HG03558 (cell line): ENCODE data around the gene CTRL.
"Not testable (repeated sequence)": the region's sequence is repeated elsewhere in the genome, so short reads cannot be mapped to it uniquely, and the experiment has no call there.

Source experiments
- ATAC-seq: cut with Tn5 transposase; IDR thresholded peaks from one replicate; pipeline ENCODE4 v1.9.1; 2021; ENCODE audit warnings: moderate number of reproducible peaks; ENCODE audit not compliant: unreplicated experiment; ENCODE audit errors: extremely low read depth

The CTRL gene

DNA sequence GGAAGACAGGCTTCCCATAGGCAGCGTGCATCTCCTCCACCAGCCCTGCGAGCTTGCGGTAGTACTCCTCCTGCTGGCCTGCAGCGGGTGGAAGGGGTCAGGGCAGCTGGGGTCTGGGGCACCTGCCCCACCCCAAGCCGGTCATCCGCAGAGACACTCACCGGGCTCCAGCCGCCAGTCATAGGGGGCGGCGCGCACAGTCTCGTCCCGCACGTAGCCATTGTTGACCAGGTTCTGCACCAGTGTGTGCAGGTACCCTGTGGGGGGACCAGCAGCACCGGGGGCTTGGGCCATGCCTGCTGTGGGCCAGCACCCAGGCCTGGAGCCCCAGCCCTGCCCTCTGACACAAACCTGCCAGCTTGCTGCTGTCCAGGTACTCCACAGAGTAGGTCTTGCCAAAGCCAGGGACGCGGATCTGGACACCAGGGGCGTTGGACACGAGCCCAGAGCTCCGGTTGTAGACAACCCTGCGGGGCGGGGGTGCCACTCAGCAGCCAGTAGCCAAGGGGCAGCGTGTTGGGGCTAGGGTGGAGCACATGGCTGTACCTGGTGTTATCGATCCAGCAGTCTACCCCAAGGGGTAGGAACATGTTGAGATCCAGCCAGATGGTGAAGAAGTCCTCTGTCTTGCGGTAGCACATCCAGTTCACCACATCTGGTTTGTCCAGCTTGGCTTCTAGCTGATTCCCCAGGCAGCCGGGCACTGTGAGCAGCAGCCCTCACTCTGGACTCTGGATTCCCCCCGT, 11.0 kb upstream of the CTRL start:
- no peak for ATAC-seq

DNA sequence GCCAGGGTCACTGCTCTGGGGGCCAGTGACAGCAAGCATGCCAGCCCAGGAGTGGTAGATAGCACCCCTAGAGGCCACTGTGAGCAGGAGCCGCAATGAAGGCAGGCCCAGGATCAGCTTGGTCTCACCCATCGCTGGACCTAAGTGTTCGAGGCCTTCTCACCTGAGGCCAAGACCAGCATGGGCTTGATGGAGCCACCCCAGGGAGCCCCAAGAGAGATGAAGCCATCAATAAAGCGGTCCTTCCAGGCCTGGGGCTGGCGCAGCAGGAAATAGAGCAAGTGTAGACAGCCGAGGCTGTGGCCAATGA, 10.5 kb upstream of the CTRL start:
- no peak for ATAC-seq

DNA sequence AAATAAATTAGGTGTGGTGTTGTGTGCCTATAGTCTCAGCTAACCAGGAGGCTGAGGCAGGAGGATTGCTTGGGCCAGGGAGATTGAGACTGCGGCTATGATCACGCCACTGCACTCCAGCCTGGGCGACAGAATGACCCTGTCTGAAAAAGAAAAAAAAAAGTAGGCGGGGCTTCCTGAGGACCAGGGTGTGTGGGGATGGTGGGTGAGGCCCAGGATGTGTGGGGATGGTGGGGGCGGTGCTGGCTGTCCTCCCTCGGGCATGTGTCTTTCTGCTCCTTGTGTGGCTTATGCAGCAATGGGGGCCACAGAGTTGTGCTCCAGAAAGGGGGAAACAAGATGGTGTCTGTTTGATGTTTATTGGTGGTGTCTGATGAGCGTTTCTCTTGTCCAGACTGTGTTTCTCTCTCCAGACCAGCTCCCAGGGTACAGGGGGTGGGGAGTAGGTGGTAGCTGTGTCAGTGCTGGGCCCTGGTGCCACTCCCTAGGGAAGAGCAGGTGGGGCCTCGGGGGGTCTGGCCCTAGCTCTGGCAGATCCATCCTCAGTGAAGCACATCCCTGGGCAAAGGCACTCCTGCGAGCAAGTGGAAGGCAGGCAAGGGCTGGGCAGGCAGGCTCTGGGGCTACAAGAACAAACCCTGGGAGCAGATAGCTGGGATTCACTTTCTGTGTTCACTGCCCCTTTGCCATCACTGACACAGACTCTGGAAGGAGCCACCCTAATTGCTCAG, 10.0 kb upstream of the CTRL start:
- ATAC-seq, result no peak

GRCh38 chr16:67940446-67941089, 8.9 kb upstream of the CTRL start:
- no peak for ATAC-seq

- ATAC-seq, result no peak
Observed at GRCh38 chr16:67939507-67940445, 8.1 kb upstream of the CTRL start.

DNA sequence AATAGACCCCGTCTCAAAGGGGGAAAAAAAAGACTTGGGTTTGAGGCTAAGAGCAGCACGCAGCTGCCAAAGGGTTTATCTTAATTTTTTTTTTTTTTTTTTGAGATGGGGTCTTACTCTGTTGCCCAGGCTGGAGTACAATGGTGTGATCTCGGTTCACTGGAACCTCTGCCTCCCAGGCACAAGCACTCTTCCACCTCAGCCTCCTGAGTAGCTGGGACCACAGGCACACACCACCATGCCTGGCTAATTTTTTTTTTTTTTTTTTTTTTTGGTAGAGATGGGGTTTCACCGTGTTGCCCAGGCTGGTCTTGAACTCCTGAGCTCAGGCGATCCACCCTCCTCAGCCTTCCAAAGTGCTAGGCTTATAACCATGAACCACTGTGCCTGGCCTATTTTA, 6.1 kb upstream of the CTRL start:
- ATAC-seq, result not testable (repeated sequence)

- ATAC-seq, result no peak
Observed at GRCh38 chr16:67936880-67937605, 5.4 kb upstream of the CTRL start.

- no peak for ATAC-seq
Observed at GRCh38 chr16:67936124-67936879, 4.6 kb upstream of the CTRL start, which contains the start of gene PSMB10. PSMB10 (minus strand) TSS chr16:67936850; CDS start chr16:67936749, 101 bp downstream.

DNA sequence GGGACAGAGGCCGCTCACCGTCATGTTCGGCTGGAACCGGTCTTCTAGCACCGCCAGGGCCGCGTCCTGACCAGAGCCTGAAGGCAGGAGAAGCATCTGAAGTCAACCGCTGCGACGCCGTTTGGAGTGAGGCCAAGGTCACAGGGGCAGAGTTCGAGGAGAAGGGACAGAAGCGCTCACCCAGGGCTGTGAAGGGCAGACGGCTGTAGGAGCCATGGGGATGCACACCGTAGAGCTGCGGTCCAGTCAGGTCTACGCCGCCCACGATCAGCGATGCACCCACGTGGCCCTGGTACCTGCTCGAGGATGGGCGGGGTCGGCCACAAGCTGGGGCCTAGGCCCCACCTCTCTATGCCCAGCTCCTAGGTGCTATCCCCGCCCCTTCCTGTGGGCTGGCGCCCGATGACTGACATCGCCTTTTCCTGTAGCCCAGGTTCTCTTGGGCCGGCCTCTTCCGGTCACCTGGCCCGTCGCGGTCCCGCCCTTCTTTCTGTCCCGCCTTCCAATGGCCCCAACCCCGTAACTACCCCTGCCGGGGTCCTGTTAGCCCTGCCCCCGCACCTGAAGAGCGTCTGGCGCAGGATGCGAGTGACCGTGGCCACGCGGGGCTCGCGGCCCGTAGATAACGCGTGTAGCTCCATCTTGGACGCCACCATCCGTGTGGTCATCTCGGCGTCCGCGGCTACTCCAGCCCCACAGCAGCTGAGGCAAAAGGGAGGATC, 3.9 kb upstream of the CTRL start:
- ATAC-seq, result peak; percentile 51

- ATAC-seq, result no peak
Observed at GRCh38 chr16:67935101-67935401, 3.4 kb upstream of the CTRL start.

- ATAC-seq, result no peak
Observed at GRCh38 chr16:67934306-67935100, 2.8 kb upstream of the CTRL start.

DNA sequence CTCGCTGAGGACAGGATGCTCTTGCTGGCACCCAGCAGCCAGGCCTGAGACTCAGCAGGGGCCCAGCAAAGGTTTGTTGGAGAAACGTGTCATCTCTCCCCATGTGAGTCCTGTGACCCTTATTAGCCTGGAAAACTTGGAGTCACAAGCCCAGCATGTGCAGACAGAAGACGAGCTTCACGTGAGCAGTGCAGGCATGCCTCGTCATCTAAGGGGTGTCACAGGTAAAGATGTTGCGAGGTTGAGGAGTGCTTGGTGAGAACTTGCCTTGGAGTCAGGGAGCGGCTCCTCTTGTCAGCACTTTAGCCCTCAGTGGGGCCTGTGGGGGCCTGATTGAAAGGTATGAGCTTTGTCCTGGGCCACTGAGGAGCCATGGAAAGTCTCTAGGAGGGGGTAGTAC, 2.1 kb upstream of the CTRL start:
- ATAC-seq, result no peak

DNA sequence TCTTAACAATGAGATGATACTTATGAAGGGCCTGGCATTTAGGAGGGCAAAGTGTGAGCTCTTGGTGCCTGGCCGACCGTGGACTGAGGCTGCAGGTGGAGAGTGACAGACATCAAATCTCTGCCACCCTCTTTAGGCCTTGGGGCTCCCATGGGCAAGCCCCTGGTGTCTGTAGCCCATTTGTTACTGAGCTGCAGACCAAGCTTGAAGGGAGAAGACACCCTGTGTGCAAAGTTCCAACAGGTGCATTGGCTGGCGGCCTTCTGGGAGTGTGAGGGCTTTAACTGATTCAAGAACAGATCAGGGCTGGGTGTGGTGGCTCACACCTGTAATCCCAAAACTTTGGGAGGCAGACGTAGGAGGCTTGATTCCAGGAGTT, 789 bp upstream of the CTRL start:
- no peak for ATAC-seq

DNA sequence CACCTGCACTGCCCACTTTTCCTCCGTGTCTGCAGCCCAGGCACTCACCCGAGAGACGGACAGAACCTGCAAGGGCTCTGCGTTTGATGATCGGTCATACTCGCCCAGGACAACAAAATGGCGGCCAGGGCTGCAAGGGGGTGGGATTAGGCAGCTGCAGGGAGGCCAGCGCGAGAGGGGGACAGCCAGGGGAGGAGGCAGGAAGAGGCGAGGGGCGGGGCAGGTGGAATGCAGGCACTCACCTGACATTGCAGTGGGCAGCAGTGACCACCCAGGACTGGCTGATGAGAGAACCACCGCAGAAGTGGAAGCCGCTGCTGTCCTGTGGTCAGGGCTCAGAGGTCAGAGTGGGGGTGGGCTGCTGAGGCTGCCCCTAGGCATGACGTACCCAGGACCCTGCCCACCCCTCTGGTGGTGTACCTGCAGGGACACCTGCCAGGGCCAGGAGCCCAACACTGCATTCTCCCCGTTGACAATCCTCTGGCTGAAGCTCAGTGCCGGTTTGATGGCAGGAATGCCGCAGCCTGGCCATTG, 917 bp downstream of the CTRL start:
- ATAC-seq, result no peak

DNA sequence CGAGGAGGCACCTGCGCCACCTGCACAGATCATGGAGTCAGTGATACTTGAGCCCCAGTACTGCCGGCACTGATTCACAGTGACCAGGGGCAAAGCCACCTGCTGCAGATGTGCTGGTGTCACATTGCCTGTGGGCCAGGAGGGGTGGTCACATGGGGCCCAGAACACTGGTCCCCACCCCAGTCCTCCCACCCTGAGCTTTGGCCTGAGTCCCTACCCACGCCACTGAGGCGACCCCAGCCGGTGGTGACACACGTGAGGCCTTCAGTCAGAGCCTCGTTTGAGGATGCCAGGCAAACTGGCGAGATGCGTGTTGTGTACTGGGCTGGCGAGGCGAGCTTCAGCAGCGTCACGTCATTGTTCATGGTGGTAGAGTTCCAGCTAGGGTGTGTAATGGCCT, 1.5 kb downstream of the CTRL start:
- ATAC-seq, result no peak

DNA sequence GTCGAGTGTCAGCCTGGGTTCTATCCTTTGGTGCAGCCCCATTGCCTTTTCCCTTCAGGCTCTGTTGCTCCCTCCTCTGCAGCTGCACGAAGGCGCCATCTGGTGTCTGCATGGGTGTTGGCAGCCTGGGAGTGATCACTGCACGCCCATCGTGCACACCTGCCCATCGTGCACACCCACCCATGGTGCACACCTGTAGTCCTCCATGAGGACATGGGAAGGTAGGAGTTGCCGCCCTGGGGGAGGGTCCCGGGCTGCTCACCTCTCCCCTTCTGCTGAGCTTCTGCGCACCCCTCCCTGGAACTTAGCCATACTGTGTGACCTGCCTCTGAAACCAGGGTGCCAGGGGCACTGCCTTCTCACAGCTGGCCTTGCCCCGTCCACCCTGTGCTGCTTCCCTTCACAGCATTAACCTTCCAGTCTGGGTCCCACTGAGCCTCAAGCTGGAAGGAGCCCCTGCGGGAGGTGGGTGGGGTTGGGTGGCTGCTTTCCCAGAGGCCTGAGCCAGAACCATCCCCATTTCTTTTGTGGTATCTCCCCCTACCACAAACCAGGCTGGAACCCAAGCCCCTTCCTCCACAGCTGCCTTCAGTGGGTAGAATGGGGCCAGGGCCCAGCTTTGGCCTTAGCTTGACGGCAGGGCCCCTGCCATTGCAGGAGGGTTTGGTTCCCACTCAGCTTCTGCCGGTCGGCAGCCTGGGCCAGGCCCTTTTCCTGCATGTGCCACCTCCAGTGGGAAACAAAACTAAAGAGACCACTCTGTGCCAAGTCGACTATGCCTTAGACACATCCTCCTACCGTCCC, 2.9 kb downstream of the CTRL start:
- no peak for ATAC-seq

DNA sequence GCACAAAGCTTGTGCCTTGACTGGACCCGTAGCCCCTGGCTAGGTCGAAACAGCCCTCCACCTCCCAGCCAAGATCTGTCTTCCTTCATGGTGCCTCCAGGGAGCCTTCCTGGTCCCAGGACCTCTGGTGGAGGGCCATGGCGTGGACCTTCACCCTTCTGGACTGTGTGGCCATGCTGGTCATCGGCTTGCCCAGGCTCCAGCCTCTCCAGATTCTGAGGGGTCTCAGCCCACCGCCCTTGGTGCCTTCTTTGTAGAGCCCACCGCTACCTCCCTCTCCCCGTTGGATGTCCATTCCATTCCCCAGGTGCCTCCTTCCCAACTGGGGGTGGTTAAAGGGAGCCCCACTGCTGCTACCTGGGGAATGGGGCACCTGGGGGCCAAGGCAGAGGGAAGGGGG, 3.5 kb downstream of the CTRL start:
- ATAC-seq, result no peak
